HG02642 (cell line): ENCODE measurements around the gene CLK1.

Experiments
- ATAC-seq: cut with Tn5 transposase; IDR thresholded peaks from one replicate; pipeline ENCODE4 v1.9.1; 2021; ENCODE audit warnings: mild to moderate bottlenecking; ENCODE audit not compliant: unreplicated experiment, poor library complexity

Gene CLK1

DNA sequence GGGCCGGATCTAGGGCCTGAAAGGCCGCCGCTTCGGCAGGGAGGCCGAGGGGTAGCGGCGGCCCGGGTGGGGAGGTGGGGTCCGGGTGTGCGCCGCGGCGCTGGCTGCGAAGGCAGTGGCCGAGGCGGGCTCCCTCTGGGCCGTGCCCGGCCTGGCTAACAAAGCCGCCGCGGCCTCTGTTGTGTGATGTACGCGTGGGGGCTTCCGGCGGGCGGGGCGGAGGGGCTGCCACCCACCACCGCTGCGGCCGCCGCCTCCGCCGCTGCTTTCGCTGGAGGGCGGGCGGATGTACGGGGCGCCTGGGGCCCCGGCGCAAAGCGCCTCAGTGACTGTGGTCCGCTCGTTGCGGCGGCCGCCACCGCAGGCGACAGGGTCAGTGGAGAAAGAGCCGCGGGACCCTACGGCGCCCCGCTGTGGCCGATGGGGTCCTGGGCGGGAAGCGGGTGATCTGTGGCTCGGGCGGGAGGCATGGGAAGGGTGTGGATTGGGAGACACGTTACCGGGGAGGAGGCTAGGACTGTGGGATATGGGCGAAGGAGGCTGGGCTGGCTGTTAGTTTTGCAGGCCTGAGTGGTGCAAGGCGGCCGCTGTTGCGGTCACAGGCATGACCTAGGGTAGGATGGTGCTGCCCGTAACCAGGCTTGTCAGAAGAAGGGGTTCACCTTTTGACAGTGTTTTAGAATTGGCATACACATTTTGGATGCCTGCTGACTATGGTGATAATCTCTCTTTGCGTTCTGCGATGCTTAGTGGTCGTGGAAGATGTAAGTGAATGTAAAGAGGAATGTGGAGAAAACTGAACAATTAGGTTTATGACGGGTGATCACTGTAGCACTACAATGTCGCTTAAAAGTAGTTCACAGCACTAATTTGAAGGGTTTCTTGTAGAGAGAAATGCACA, 52.1 kb downstream of the CLK1 start:
- ATAC-seq, result peak; percentile 36

DNA sequence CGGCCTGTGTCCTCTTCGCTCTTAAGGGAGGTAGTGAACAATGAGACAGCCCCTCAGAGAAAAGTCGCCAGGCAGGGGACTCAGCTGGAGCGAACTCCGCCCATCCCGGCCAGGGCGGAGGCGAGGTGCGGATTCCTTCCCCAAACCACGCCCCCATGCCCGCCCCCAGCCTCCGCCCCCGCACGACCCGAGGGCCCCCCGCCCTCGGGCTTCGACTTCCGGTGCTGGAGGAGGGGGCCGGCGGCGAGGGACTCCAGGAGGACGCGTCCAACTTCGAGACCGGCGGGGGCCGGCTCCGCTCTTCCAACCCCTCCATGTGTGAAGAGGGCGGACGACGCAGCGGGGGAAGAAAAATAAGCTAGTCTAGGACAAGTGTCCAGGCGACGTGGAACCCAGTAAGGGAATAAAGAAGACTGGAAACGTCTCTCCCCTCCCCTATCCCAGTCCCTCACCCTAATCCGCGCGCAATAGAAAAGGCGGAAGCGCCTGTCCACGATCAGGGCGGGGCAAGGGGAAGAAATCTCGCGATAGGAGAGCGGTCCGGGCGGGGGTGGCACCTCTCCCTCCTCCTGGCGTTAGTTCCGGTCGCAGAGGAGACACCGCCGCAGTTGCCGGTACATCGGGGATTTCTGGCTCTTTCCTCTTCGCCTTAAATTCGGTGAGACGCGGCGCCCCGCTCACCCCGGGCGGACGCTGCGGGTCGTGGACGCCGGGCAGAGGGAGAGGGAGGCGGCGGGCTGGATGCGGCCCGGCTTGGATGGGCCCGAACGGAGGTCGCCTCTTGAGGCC, 52.9 kb downstream of the CLK1 start, which contains the start of gene BZW1:
Gene BZW1 (plus strand): TSS at position 578 of the 789 bp plus-strand sequence. CDS start 1,308 bp downstream, outside the sequence.
- ATAC-seq, result peak; percentile 78

GRCh38 chr2:200810998-200811332, 53.5 kb downstream of the CLK1 start:
- no peak for ATAC-seq

DNA sequence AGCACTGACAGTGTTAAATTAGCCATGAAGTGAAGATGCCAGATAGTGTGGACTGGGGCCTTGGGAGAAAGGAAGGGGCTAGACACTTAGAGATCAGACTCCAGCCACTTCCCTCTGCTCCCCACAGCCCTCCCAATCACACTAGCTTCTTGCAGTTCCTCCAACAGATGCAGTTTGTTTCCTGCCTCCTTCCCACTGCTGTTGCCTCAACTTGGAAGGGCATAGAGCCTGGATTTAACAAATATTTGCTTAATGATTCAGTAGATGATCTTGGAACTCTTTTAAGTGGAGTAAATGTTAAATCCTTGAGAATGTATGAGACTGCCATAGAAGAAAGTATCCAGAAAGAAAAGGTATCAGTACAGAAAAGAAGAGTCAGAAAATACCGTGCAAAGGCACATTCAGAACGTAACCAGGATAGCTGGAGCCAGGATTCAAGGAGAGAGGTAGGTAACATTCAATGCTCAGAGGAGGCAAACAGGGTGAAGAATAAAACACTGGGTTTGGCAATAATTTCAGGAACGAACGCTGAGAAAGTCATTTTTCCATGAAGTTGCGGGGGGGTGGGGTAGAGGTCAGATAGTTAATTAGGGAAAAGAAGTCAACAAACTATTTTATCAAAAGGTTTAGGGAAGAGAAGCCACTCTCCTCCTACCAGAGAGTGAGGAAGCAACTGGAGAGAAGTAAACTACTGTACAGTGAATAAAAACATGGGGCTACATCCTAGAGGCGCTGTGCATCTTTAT, 54.0 kb downstream of the CLK1 start:
- no peak for ATAC-seq

- no peak for ATAC-seq
Observed at GRCh38 chr2:200809506-200810251, 54.8 kb downstream of the CLK1 start.
